ENCODE data around the gene CAMK2B. TPM values are rescaled to one million over a fixed set of nuclear protein-coding genes. Genes with fewer than 3 reads are reported as not detected.

Gene CAMK2B
- total RNA-seq, 1 experiment from 2014 or later = 0.34 TPM

- H3K9ac ChIP-seq (ENCODE audit: low read length) = no peak overlapping the region
- intact Hi-C loops (cut with micrococcal nuclease) = loop anchor here (1.0 to 2.0 kb wide), 3 partner anchors 65 to 124 kb away; partner anchors contain the start of gene POLM
- H3K4me1 ChIP-seq (ENCODE audit: control insufficient read depth in 1 of 2, insufficient read depth in 2 of 2, low read length in 2 of 2) = peaks cover 0 to 16% of the 10 kb centered on the region in 2 experiments; a peak in 1 of 4 replicates
- ChIA-PET RAD21 (ENCODE audit: low non-redundant PET in 1 of 2, low total read pairs in 2 of 2, uncharacterized antibody in 2 of 2, unreplicated experiment in 2 of 2) (interaction anchor here in 1 of 2 experiments (1.0 kb wide), 1 partner anchor 64 kb away, joined by 4 read pairs; no protein-coding TSS in a partner anchor), CTCF (interaction anchor here (1.0 to 1.9 kb wide), 5 partner anchors 54 to 176 kb away, joined by 3 to 10 read pairs (median 5); no protein-coding TSS in a partner anchor), POLR2A (interaction anchor here (0.6 to 1.5 kb wide), 2 partner anchors 114 to 177 kb away, joined by 3 to 6 read pairs; no protein-coding TSS in a partner anchor)
- H4K20me1 ChIP-seq (ENCODE audit: insufficient read depth) = no peaks in the 10 kb centered on the region
- H3K9me2 ChIP-seq (ENCODE audit: insufficient read depth) = no peaks in the 10 kb centered on the region
- no peaks in the 10 kb centered on the region for H3K9me3 ChIP-seq (ENCODE audit: control insufficient read depth in 1 of 2, insufficient read depth in 1 of 2, low read depth in 1 of 2, low read length in 2 of 2)
- no peak for DNase-seq (ENCODE audit: low read depth, low spot score)
- no peaks in the 10 kb centered on the region for H3K36me3 ChIP-seq (ENCODE audit: control insufficient read depth in 1 of 2, insufficient read depth in 2 of 2, low read length in 2 of 2)
- H3K4me3 ChIP-seq (replicated peaks in 1 of 2; ENCODE audit: low read depth in 1 of 2, low read length in 2 of 2) = no peak overlapping the region
- no peak overlapping the region for H3K27ac ChIP-seq (ENCODE audit: low read depth, low read length)
- TF ChIP-seq CEBPB (IDR thresholded peaks at IDR 0.05; ENCODE audit: low read depth) = no peak
- no peak for TF ChIP-seq POLR2A (IDR thresholded peaks at IDR 0.05; ENCODE audit: borderline replicate concordance, extremely low read depth, insufficient read depth, insufficient read length)
- no peak for TF ChIP-seq SIN3A (IDR thresholded peaks at IDR 0.05; ENCODE audit: low read depth)
- no peak for TF ChIP-seq EZH2phosphoT487 (IDR thresholded peaks at IDR 0.05; ENCODE audit: borderline replicate concordance)
- no peak for TF ChIP-seq MAX (IDR thresholded peaks at IDR 0.05)
- TF ChIP-seq RAD21 (IDR thresholded peaks at IDR 0.05; ENCODE audit: low read depth) = no peak
- TF ChIP-seq TCF7L2 (IDR thresholded peaks at IDR 0.05; ENCODE audit: borderline replicate concordance, extremely low read depth, insufficient read depth, insufficient read length) = no peak
- TF ChIP-seq, protein P1, sequence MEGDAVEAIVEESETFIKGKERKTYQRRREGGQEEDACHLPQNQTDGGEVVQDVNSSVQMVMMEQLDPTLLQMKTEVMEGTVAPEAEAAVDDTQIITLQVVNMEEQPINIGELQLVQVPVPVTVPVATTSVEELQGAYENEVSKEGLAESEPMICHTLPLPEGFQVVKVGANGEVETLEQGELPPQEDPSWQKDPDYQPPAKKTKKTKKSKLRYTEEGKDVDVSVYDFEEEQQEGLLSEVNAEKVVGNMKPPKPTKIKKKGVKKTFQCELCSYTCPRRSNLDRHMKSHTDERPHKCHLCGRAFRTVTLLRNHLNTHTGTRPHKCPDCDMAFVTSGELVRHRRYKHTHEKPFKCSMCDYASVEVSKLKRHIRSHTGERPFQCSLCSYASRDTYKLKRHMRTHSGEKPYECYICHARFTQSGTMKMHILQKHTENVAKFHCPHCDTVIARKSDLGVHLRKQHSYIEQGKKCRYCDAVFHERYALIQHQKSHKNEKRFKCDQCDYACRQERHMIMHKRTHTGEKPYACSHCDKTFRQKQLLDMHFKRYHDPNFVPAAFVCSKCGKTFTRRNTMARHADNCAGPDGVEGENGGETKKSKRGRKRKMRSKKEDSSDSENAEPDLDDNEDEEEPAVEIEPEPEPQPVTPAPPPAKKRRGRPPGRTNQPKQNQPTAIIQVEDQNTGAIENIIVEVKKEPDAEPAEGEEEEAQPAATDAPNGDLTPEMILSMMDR (IDR thresholded peaks at IDR 0.05 in 2 of 3, conservative IDR thresholded peaks at IDR 0.05 in 1 of 3; ENCODE audit: borderline replicate concordance in 1 of 3, insufficient read depth in 1 of 3, low read depth in 2 of 3, low read length in 2 of 3) = no peak
- no peak for TF ChIP-seq EGR1 (IDR thresholded peaks at IDR 0.05; ENCODE audit: low read depth)
- no peak for TF ChIP-seq ELF1 (IDR thresholded peaks at IDR 0.05; ENCODE audit: borderline replicate concordance, low read depth)
- no peak for TF ChIP-seq EZH2 (IDR thresholded peaks at IDR 0.05)
- H3K79me2 ChIP-seq (ENCODE audit: insufficient read depth, low read length) = peaks cover under 1% of the 10 kb centered on the region
- no TSS peak for BruUV-seq (replicated peaks)
- ATAC-seq = no peak
- H3K4me2 ChIP-seq (ENCODE audit: low read length) = no peak overlapping the region
- no peaks in the 10 kb centered on the region for H3K27me3 ChIP-seq (ENCODE audit: insufficient read depth, low read length)
- H2AFZ ChIP-seq (ENCODE audit: low read depth, low read length, poor library complexity, severe bottlenecking) = peak overlapping the region; percentile 52
Measured at GRCh38 chr7:44195889-44196288, 129.5 kb downstream of the CAMK2B start.
